Calu3 (cell line): ENCODE measurements around the gene IQCB1. TPM values are rescaled to one million over a fixed set of nuclear protein-coding genes. Genes with fewer than 3 reads are reported as not detected.

Experiments
- BruUV-seq: library from RNA; stranded (reverse); fragments of 400-500 nt; replicated peaks from 2 replicates; lab custom pipeline; 2021; lab: Mats Ljungman, UMichigan
- CTCF ChIA-PET: fragments of 300-600 bp; sonication (Branson Sonifier 250); formaldehyde crosslinking; loops from one replicate; lab custom pipeline; 2022; ENCODE audit warnings: antibody characterized with exemption; lab: Charles Lee
- DNase-seq: peaks from one replicate; pipeline ENCODE4 v3.0.0; 2022
- H3K27ac Mint-ChIP-seq: one replicate; pipeline ENCODE4 v1.8.0; 2022; ENCODE audit warnings: mixed read lengths; ENCODE audit not compliant: unreplicated experiment
- H3K27me3 Mint-ChIP-seq: one replicate; pipeline ENCODE4 v1.8.0; 2022; ENCODE audit warnings: mixed read lengths; ENCODE audit not compliant: unreplicated experiment
- H3K36me3 Mint-ChIP-seq: one replicate; pipeline ENCODE4 v1.8.0; 2022; ENCODE audit warnings: mild to moderate bottlenecking, moderate library complexity, mixed read lengths; ENCODE audit not compliant: insufficient read depth, unreplicated experiment
- H3K4me1 Mint-ChIP-seq: one replicate; pipeline ENCODE4 v1.8.0; 2022; ENCODE audit warnings: mild to moderate bottlenecking, low read depth, mixed read lengths; ENCODE audit not compliant: unreplicated experiment
- H3K4me3 Mint-ChIP-seq: one replicate; pipeline ENCODE4 v1.8.0; 2022; ENCODE audit warnings: mild to moderate bottlenecking, low read depth, moderate library complexity, mixed read lengths; ENCODE audit not compliant: unreplicated experiment
- H3K9me3 Mint-ChIP-seq: one replicate; pipeline ENCODE4 v1.8.0; 2022; ENCODE audit warnings: low read depth, mixed read lengths; ENCODE audit not compliant: unreplicated experiment
- intact Hi-C: fragments of 100-400 bp; cut with micrococcal nuclease; formaldehyde crosslinking; loops from one replicate; pipeline ENCODE4 v1.10.0; 2022; ENCODE audit not compliant: unreplicated experiment
- total RNA-seq: library from RNA; stranded (reverse); gene quantifications from 2 replicates; pipeline ENCODE4 v1.2.3, GENCODE V29; 2022
- TF ChIP-seq, protein P1 (sequence below): fragments of 200-600 bp; IDR thresholded peaks from one replicate; pipeline ENCODE4 v1.8.0; 2022; ENCODE audit warnings: antibody characterized with exemption; ENCODE audit not compliant: unreplicated experiment

Gene IQCB1
- total RNA-seq, 1 experiment from 2014 or later = 25.0 TPM

DNA sequence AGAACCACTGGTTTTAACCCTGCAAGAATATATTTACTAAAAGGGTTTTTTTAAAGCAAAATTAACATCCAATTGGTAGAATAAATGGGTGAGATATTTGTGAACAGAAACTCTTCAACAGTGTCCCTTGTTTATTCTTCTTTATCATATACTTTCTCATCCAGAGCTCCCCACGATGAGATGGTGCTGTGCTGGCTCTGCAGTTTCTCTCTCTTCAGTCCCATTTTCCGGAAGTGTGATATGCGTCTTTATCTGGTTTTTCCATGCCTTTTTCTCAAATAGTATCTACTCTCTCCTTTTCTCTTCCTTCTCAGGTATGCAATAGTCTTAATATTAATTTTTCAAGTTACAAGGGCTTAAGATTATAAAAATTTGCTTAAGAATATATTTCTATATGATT is 1.6 kb upstream of the IQCB1 start:
- no peaks in the 10 kb centered on the region for H3K9me3 Mint-ChIP-seq
- no peak overlapping the region for H3K27ac Mint-ChIP-seq
- no TSS peak for BruUV-seq
- intact Hi-C loops = loop anchor here (10.0 kb wide), 1 partner anchor 292 kb away; the partner anchor contains the start of gene POLQ
- TF ChIP-seq, protein P1, sequence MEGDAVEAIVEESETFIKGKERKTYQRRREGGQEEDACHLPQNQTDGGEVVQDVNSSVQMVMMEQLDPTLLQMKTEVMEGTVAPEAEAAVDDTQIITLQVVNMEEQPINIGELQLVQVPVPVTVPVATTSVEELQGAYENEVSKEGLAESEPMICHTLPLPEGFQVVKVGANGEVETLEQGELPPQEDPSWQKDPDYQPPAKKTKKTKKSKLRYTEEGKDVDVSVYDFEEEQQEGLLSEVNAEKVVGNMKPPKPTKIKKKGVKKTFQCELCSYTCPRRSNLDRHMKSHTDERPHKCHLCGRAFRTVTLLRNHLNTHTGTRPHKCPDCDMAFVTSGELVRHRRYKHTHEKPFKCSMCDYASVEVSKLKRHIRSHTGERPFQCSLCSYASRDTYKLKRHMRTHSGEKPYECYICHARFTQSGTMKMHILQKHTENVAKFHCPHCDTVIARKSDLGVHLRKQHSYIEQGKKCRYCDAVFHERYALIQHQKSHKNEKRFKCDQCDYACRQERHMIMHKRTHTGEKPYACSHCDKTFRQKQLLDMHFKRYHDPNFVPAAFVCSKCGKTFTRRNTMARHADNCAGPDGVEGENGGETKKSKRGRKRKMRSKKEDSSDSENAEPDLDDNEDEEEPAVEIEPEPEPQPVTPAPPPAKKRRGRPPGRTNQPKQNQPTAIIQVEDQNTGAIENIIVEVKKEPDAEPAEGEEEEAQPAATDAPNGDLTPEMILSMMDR = no peak
- CTCF ChIA-PET = interaction anchor here (0.6 kb wide), 1 partner anchor 21 kb away, joined by 3 read pairs; no protein-coding TSS in a partner anchor
- peaks cover 12% of the 10 kb centered on the region for H3K4me1 Mint-ChIP-seq
- peaks cover 24% of the 10 kb centered on the region for H3K36me3 Mint-ChIP-seq
- no peaks in the 10 kb centered on the region for H3K27me3 Mint-ChIP-seq
- peak overlapping the region; percentile 86 for H3K4me3 Mint-ChIP-seq
- DNase-seq = no peak

DNA sequence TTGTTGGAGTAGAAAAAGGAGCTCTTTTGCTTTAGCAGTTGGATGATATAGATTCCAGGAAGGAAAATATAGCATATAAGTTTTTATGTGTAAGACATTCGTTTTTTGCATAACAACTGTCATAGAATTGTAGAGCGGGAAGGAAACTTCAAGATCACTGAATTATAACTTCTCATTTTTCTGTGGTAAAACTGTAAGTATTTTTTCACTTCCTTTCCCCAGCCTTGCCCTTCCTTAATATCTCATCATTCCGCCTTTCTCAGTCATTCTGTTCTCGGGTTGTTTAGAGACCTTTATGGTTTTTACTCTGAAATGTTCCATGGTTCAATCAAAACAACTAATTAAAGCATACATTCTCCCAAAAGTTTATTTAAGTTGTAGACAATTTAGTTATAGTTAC is 1.2 kb upstream of the IQCB1 start:
- CTCF ChIA-PET = no interaction called here
- TF ChIP-seq, protein P1 = no peak
- no peak for DNase-seq
- Mint-ChIP-seq H3K4me3 (peak overlapping the region; percentile 86), H3K36me3 (peaks cover 20% of the 10 kb centered on the region), H3K9me3 (no peaks in the 10 kb centered on the region), H3K4me1 (peaks cover 12% of the 10 kb centered on the region), H3K27ac (no peak overlapping the region), H3K27me3 (no peaks in the 10 kb centered on the region)
- BruUV-seq = TSS peak; percentile 53
- intact Hi-C loops = loop anchor here (10.0 kb wide), 1 partner anchor 291 kb away; the partner anchor contains the start of gene POLQ

DNA sequence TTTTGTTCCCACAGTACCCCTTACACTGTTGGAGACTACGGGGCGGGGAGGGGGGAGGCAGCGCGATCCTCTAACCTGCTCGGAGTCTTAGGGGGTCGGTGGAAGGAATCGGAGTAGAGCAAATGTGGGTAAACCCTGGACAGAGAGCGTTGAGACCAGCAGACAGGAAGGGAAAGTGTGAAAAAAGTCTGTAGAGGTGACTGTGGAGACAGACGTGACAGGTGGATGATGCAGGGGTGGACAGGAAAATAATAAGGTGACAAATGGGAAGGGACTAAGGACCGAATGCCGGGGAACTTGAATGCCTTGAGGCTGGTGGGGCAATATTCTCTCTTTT is 573 bp upstream of the IQCB1 start:
- intact Hi-C loops = loop anchor here (10.0 kb wide), 1 partner anchor 291 kb away; the partner anchor contains the start of gene POLQ
- TF ChIP-seq, protein P1 = no peak
- CTCF ChIA-PET = interaction anchor here (1.0 kb wide), 1 partner anchor 160 kb away, joined by 5 read pairs; no protein-coding TSS in a partner anchor
- DNase-seq = no peak
- H3K27ac Mint-ChIP-seq = peak overlapping the region; percentile 57
- peak overlapping the region; percentile 86 for H3K4me3 Mint-ChIP-seq
- H3K36me3 Mint-ChIP-seq = peaks cover 19% of the 10 kb centered on the region
- no peaks in the 10 kb centered on the region for H3K27me3 Mint-ChIP-seq
- no TSS peak for BruUV-seq
- peaks cover 12% of the 10 kb centered on the region for H3K4me1 Mint-ChIP-seq
- no peaks in the 10 kb centered on the region for H3K9me3 Mint-ChIP-seq

DNA sequence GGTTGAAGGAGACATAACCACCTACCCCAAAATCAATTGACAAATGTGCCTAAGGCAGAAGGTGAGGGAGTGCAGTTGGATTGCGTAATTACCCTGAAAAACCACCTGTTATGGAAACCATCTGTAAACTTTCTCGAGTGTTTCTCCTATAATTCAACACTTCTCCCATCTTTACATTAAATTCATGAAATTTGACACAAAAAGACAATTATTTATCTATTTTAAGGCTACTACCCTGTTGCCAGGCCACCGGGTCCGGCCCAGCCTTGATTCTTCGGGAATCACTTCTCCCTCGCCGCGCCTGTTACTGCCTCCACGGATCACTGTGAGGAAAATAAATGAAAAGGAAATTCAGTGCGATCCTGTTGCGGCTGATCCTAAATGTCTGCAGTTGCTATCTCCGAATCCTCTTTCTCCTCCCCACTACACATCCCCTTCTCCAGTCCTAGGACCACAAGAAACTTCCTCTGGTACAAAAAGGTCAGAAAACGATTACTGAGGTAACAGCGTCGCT is 646 bp downstream of the IQCB1 start:
- Mint-ChIP-seq H3K4me3 (peak overlapping the region; percentile 86), H3K27ac (peak overlapping the region; percentile 57), H3K36me3 (peaks cover 19% of the 10 kb centered on the region), H3K27me3 (no peaks in the 10 kb centered on the region), H3K4me1 (peaks cover 12% of the 10 kb centered on the region), H3K9me3 (no peaks in the 10 kb centered on the region)
- TF ChIP-seq, protein P1 = no peak
- TSS peak; percentile 63 for BruUV-seq
- intact Hi-C loops = loop anchor here (10.0 kb wide), 1 partner anchor 289 kb away; the partner anchor contains the start of gene POLQ
- peak; percentile 9 for DNase-seq
- CTCF ChIA-PET = no interaction called here
